ENCODE results near the gene UNC79.

UNC79 gene

DNA sequence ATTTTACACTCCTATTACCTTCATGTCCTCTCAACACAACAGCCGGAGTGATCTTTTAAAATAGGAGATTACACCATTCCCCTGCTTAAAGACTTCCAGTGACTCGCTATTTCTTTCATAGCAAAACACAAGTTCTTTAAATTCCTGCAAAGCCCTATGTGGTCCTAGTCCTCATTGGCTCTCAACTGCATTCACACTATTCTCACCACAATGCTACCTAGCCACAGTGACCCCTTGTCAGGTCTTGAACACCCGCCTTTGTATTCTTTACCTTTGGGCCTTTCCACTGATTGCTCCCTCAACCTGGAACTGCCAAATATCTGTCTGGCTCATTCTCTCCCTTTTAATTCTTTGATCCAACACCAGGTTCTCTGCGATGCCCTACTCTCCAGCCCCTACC is 197.3 kb downstream of the UNC79 start:
- no peak for DNase-seq
- Histone ChIP-seq H3K36me3 (replicated peaks; ENCODE audit: insufficient read depth, low read length) (no peaks in the 10 kb centered on the region), H4K20me1 (ENCODE audit: insufficient read depth, low read length) (no peaks in the 10 kb centered on the region), H3K4me1 (ENCODE audit: low read length) (no peaks in the 10 kb centered on the region), H3K27me3 (replicated peaks; ENCODE audit: insufficient read depth, low read length) (no peaks in the 10 kb centered on the region), H3K9me3 (replicated peaks; ENCODE audit: insufficient read depth, low read length) (no peaks in the 10 kb centered on the region), H3K9ac (ENCODE audit: low read length) (no peak overlapping the region), H3F3A (ENCODE audit: insufficient read depth, low read length) (no peaks in the 10 kb centered on the region), H3K4me3 (ENCODE audit: low read length) (no peak overlapping the region), H3K79me2 (ENCODE audit: low read length) (no peaks in the 10 kb centered on the region), H3K4me2 (ENCODE audit: low read depth, low read length) (no peak overlapping the region), H3K9me2 (replicated peaks; ENCODE audit: insufficient read depth, low read length) (no peaks in the 10 kb centered on the region), H3K27ac (ENCODE audit: low read length) (no peak overlapping the region), H2AFZ (ENCODE audit: low read length) (no peak overlapping the region)
- no peak for TF ChIP-seq EZH2phosphoT487 (IDR thresholded peaks at IDR 0.05; ENCODE audit: low read length)
- TF ChIP-seq EZH2 (optimal IDR thresholded peaks at IDR 0.05; ENCODE audit: low read depth, low read length) = no peak
- TF ChIP-seq CTCF (IDR thresholded peaks at IDR 0.05; ENCODE audit: low read length) = no peak

DNA sequence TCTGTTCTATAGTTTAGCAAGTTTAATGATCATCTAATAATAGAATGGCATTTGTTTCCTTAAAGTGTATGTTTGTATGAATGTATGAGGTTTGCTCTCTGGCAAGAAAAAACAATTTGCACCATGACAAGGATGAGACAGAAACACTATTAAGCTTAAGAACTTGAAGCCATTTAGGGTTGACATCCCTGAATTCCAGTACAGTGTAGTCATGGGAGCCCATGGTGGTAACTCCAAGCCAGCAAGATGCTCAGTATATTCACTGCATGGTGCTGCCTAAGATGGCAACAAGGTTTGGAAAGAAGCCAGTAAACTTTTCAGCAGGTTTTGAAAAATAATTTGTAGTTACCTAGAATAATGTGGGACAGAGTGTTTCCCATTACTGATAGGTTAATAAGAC is 198.9 kb downstream of the UNC79 start:
- H3K4me2 ChIP-seq (ENCODE audit: low read depth, low read length) = no peak overlapping the region
- no peaks in the 10 kb centered on the region for H3K36me3 ChIP-seq (replicated peaks; ENCODE audit: insufficient read depth, low read length)
- no peak overlapping the region for H3K4me3 ChIP-seq (ENCODE audit: low read length)
- no peaks in the 10 kb centered on the region for H3F3A ChIP-seq (ENCODE audit: insufficient read depth, low read length)
- H3K9me3 ChIP-seq (replicated peaks; ENCODE audit: insufficient read depth, low read length) = no peaks in the 10 kb centered on the region
- H3K27ac ChIP-seq (ENCODE audit: low read length) = no peak overlapping the region
- H3K9me2 ChIP-seq (replicated peaks; ENCODE audit: insufficient read depth, low read length) = no peaks in the 10 kb centered on the region
- H2AFZ ChIP-seq (ENCODE audit: low read length) = no peak overlapping the region
- no peak overlapping the region for H3K9ac ChIP-seq (ENCODE audit: low read length)
- H3K4me1 ChIP-seq (ENCODE audit: low read length) = no peaks in the 10 kb centered on the region
- TF ChIP-seq EZH2phosphoT487 (IDR thresholded peaks at IDR 0.05; ENCODE audit: low read length) (no peak), CTCF (IDR thresholded peaks at IDR 0.05; ENCODE audit: low read length) (no peak), EZH2 (optimal IDR thresholded peaks at IDR 0.05; ENCODE audit: low read depth, low read length) (no peak)
- no peak for DNase-seq
- no peaks in the 10 kb centered on the region for H3K27me3 ChIP-seq (replicated peaks; ENCODE audit: insufficient read depth, low read length)
- H3K79me2 ChIP-seq (ENCODE audit: low read length) = no peaks in the 10 kb centered on the region
- H4K20me1 ChIP-seq (ENCODE audit: insufficient read depth, low read length) = no peaks in the 10 kb centered on the region

DNA sequence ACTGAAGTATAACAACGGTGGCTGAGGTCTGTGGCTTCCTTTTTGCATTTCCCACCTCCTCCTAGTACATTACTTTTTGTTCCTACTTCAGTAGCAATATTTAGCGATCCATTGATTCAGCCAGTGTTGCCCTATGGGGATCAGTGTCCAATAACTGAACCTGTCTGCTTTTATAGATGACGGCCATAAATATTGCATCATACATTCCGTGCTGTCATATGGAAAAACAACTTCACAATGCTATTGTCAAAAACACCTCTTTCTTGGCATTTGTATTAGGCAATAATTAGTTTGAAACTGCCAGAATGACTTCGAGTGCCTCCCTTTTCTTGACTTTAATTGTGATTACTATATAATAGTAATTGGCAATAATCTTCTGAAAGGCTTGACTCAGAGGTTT is 208.1 kb downstream of the UNC79 start:
- no peak for DNase-seq
- no peak overlapping the region for H3K9ac ChIP-seq (ENCODE audit: low read length)

More for the DNA sequence above, 208.1 kb downstream of the UNC79 start:
- H4K20me1 ChIP-seq (ENCODE audit: insufficient read depth, low read length) = no peaks in the 10 kb centered on the region
- no peak overlapping the region for H3K27ac ChIP-seq (ENCODE audit: low read length)
- H3K27me3 ChIP-seq (replicated peaks; ENCODE audit: insufficient read depth, low read length) = no peaks in the 10 kb centered on the region
- H3K9me2 ChIP-seq (replicated peaks; ENCODE audit: insufficient read depth, low read length) = no peaks in the 10 kb centered on the region
- H3K36me3 ChIP-seq (replicated peaks; ENCODE audit: insufficient read depth, low read length) = no peaks in the 10 kb centered on the region
- H3K79me2 ChIP-seq (ENCODE audit: low read length) = no peaks in the 10 kb centered on the region
- no peak overlapping the region for H3K4me2 ChIP-seq (ENCODE audit: low read depth, low read length)
- no peaks in the 10 kb centered on the region for H3K4me1 ChIP-seq (ENCODE audit: low read length)
- no peak overlapping the region for H2AFZ ChIP-seq (ENCODE audit: low read length)
- H3K9me3 ChIP-seq (replicated peaks; ENCODE audit: insufficient read depth, low read length) = no peaks in the 10 kb centered on the region
- H3F3A ChIP-seq (ENCODE audit: insufficient read depth, low read length) = no peaks in the 10 kb centered on the region
- no peak overlapping the region for H3K4me3 ChIP-seq (ENCODE audit: low read length)
- TF ChIP-seq EZH2phosphoT487 (IDR thresholded peaks at IDR 0.05; ENCODE audit: low read length) (no peak), EZH2 (optimal IDR thresholded peaks at IDR 0.05; ENCODE audit: low read depth, low read length) (no peak), CTCF (IDR thresholded peaks at IDR 0.05; ENCODE audit: low read length) (no peak)
